ENCODE data around the gene CYP11A1.
A peak's percentile ranks its signal among the peaks of the same experiment; 100 is the strongest.

Gene CYP11A1

GRCh38 chr15:74387141-74387541, 19.7 kb upstream of the CYP11A1 start:
- DNase-seq = no peak

- DNase-seq = no peak
These were observed 19.2 kb upstream of the CYP11A1 start for GRCh38 chr15:74386496-74387140.

- DNase-seq = no peak
These were observed 18.3 kb upstream of the CYP11A1 start for GRCh38 chr15:74385733-74386132.

GRCh38 chr15:74384881-74385643, 17.6 kb upstream of the CYP11A1 start:
- DNase-seq = peak; percentile 57 to 88

GRCh38 chr15:74384566-74384880, 17.1 kb upstream of the CYP11A1 start:
- DNase-seq = no peak

GRCh38 chr15:74383695-74384565, 16.5 kb upstream of the CYP11A1 start:
- peak; percentile 49 to 86 for DNase-seq

- no peak for DNase-seq
These were observed 15.8 kb upstream of the CYP11A1 start for GRCh38 chr15:74383286-74383685.

- DNase-seq = peak; percentile 77 to 80
These were observed 14.8 kb upstream of the CYP11A1 start for GRCh38 chr15:74382004-74382816.

GRCh38 chr15:74381481-74381880, 14.0 kb upstream of the CYP11A1 start:
- no peak for DNase-seq

GRCh38 chr15:74381190-74381453, 13.7 kb upstream of the CYP11A1 start:
- DNase-seq = no peak

GRCh38 chr15:74380361-74381189, 13.1 kb upstream of the CYP11A1 start:
- no peak for DNase-seq

GRCh38 chr15:74378848-74379247, 11.4 kb upstream of the CYP11A1 start:
- DNase-seq = no peak

- DNase-seq = no peak
These were observed 10.7 kb upstream of the CYP11A1 start for GRCh38 chr15:74377831-74378766.

GRCh38 chr15:74376825-74377581, 9.6 kb upstream of the CYP11A1 start:
- DNase-seq = no peak

GRCh38 chr15:74376226-74376625, 8.8 kb upstream of the CYP11A1 start:
- DNase-seq = no peak

- DNase-seq = peak; percentile 85 to 86
These were observed 7.9 kb upstream of the CYP11A1 start for GRCh38 chr15:74375303-74375693.

GRCh38 chr15:74374648-74375302, 7.3 kb upstream of the CYP11A1 start:
- no peak for DNase-seq

GRCh38 chr15:74373731-74374647, 6.5 kb upstream of the CYP11A1 start:
- peak; percentile 95 for DNase-seq
